GM18861 (cell line): ENCODE results near the gene FAS.

ENCODE experiments used
- ATAC-seq: cut with Tn5 transposase; IDR thresholded peaks from one replicate; pipeline ENCODE4 v1.9.1; 2021; ENCODE audit not compliant: unreplicated experiment

Gene FAS

GRCh38 chr10:88990384-88991160 is at the start of gene FAS:
FAS (plus strand) TSS chr10:88990798; CDS start chr10:88990877, 79 bp downstream.
- peak; percentile 51 for ATAC-seq

DNA sequence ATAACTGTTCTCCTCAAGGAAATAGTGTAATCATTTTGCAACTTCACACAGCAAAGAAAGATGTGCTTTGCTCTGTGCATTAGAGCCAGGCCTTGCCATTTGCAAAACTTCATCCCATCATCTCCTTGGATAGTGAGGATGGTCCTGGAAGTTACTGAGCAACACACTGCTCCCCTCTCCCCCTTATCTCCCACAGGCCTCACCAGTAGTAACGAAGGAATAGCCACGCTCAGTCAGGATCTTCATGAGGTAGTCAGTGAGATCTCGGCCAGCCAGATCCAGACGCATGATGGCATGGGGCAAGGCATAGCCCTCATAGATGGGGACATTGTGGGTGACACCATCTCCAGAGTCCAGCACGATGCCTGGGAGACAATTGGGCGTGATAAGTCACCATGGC is 49.6 kb upstream of the FAS start:
- no peak for ATAC-seq

DNA sequence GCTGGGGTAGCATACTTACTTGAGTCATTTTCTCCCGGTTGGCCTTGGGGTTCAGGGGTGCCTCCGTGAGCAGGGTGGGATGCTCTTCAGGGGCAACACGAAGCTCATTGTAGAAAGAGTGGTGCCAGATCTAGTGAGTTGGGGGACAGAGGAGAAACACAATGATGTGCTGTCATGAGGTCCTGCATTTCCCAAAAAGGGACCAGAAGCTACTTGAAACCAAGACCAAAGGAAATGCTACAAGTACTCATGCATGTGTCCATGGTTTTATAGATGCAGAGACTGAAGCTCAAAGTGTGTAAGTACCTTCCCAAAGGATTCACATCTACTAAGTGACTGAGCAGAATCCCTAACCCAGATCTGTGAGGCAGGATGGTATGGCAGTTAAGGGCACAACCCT is 46.8 kb upstream of the FAS start:
- ATAC-seq: no peak

- ATAC-seq: no peak
Observed at GRCh38 chr10:88944813-88945212, 45.8 kb upstream of the FAS start.

DNA sequence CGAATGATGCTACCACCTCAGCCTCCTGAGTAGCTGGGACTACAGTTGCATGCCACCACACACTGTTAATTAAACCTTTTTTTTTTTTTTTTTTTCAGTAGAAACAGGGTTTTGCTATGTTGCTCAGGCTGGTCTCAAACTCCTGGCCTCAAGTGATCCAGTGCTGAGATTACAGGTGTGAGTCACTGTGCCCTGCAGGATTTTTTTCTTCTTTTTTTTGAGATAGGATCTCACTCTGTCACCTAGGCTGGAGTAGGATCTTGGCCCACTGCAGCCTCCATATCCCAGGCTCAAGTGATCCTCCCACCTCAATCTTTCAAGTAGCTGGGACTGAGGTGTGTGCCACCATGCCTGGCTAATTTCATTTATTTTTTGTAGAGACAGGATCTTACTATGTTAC is 44.4 kb upstream of the FAS start:
- no peak for ATAC-seq

DNA sequence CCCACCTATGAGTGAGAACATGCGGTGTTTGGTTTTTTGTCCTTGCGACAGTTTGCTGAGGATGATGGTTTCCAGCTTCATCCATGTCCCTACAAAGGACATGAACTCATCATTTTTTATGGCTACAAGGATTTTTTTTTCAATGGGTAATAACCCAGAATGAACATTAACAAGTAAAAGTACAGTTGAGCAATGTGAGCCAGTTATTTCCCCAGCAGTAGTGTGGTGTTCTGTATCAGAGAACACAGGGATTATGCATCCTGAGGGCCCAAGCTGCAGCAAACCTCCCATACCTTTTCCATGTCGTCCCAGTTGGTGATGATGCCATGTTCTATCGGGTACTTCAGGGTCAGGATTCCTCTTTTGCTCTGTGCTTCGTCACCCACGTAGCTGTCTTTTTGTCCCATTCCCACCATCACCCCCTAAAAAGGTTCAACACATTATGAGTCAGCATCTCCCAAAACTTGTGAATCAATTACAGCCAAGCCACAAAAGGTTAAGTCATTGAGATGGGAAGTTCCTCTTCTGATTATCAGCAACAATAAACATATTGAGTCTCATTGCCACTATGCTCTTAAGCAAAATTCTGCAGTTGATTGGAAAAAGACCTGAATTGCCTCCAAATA is 43.5 kb upstream of the FAS start:
- ATAC-seq: no peak

GRCh38 chr10:88949051-88949450 is 41.5 kb upstream of the FAS start:
- no peak for ATAC-seq

GRCh38 chr10:88949912-88950837 is 40.4 kb upstream of the FAS start:
- ATAC-seq: no peak

DNA sequence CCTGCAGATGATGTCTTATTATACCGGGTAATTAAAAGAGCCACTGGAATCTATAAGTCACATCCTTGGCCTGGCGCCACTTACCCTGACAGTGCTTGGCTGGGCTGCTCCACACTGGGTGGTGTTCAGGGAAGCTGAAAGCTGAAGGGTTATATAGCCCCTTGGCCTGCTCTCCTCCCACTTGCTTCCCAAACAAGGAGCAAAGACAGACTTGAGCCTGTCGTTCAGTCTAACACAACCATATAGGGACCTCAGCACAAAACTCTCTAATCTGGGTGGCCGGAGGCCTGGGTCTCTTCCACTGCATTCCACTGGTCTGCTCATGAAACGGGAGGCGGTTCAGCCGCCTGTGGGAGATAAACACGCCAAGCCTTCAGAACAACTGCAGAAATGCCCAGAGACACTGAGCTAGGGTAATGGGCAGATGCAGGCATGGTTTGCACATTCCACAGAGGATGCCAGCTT is 37.9 kb upstream of the FAS start, which contains the start of gene ACTA2:
ACTA2 (minus strand) TSS at position 127 of the 465 bp plus-strand sequence. CDS start 3,843 bp downstream, outside the sequence.
- ATAC-seq: no peak

DNA sequence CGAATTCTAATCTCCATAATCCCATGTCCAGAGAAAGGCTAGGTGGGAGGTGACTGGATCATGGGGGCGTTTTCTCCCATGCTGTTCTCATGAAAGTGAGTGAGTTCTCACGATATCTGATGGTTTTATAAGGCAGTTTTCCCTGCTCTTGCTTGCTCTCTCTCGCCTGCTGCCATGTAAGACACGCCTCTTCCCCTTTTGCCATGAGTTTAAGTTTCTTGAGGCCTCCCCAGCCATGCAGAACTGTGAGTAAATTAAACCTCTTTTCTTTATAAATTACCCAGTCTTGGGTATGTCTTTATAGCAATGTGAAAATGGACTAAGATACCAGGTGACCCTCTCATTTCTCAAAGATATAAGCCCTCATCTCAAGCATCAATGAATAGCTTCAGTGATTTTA is 36.9 kb upstream of the FAS start:
- ATAC-seq: no peak

DNA sequence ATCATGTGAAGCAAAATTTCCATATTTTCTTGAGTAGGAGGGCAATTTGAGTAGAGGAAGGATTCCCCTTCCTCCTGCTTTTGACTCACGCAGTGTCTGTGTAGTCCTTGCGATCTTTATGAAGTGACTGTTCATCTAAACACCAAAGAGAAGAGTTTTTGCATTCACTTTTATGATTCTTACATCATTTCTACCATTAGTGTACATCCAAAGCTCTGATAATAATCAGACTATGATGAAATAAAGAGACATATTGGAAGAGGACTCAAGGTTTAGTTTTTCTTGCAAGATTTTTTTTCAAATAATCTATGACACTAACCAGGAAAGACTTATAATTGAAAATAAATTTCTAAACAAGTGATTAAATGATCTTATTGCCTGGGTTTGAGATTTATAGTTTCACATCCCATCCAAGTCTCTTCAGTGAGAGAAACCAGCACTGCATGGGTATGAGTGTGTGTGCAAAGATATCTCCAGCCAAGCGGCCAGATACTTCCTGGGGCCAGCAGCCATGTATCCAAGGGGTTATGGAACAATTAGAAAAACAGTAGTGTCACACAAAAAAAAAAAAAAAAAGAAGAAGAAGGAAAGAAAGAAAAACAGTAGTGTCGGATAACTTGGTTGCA is 36.0 kb upstream of the FAS start:
- ATAC-seq: no peak

DNA sequence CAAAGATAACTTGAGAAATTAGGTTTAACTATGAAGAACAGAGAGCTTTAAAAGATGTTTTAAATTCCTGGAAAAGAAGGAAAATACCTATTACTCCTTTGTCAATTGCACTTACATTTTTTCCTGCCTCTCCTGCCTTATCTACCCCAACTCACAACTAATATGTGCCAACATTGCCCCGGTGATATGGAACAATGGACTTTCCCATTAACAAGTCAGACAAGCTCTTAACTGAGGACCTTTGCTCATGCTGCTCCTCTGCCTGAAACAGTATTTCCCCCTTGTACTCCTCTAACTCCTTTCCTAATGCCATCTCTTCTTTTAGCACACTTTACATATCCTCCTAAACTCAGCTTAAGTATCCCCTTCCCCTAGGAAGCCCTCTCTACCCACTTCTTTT is 33.2 kb upstream of the FAS start:
- no peak for ATAC-seq

DNA sequence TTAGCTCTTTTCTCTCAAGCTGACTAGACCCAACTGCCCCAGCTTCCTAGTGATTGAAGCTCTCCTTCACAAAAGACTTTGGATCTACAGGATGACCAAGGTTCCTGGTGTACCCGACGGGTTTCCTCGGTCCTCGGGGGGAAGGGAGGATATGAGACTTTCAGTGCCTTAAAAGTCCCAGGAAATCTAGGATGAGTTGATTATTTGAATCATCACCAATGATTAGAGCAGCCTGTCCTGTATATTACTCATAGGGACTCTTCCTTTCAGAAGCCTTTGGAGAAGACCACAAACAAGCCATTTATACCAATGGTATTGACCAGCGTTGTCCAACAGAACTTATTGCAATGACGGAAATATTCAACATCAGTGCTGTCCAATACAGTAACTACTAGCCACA is 31.9 kb upstream of the FAS start:
- ATAC-seq: no peak

GRCh38 chr10:88960802-88961201 is 29.8 kb upstream of the FAS start:
- no peak for ATAC-seq

DNA sequence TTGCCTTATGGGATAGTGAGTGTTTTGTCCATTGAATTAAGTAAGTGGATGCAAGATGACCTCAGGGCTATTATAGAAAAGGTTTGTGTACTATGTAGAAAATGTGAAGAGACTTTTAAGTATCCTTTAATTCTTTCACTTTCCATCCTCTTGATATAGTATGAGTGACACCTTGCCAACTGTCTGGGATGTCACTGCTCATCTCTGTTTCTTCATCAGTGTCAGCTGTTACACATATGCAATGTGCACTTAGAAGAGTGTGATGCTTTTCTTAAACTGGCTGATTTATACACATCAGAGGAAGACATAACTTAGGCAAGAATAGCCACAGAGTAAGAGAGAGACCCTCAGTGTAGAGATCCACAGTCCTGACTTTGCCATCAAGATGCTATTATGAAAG is 29.3 kb upstream of the FAS start:
- ATAC-seq: no peak

- ATAC-seq: no peak
Observed at GRCh38 chr10:88962336-88962735, 28.3 kb upstream of the FAS start.

DNA sequence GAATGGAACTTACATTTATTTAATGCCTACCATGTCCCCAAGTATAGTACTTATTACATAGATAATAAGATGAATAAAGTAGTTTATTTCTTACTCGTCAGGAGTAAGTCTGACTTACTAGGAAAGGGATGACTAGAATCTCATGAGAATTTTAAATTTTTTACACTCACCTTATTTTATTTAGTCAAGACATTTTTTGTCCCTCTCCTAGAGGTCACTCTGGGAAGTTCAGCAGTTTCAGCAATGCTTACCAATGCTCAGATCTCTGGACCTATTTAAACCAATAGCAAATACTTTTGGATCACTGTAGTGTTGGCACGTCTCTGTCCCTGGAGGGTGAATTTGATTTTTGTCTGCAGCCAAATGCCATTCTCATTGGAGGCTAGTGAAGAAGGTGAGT is 27.3 kb upstream of the FAS start:
- no peak for ATAC-seq

DNA sequence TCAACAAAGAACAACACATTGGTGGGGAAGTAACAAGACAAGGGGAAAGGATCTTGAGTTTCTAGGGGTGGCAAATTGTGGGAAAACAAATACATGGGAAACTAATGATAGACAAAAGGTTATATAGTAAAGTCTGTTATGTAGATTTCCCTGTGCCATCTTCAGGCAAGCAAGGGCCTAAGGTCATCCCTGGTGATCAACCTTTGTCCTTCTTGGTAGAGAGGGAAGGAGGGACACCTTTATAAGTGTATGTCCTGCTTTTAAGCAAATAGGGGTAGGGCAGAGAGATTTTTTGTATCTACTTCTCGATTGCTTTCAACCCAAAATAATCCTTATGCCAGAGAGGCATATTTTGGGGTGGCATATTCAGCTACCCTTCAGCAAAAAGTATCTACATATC is 26.2 kb upstream of the FAS start:
- no peak for ATAC-seq

DNA sequence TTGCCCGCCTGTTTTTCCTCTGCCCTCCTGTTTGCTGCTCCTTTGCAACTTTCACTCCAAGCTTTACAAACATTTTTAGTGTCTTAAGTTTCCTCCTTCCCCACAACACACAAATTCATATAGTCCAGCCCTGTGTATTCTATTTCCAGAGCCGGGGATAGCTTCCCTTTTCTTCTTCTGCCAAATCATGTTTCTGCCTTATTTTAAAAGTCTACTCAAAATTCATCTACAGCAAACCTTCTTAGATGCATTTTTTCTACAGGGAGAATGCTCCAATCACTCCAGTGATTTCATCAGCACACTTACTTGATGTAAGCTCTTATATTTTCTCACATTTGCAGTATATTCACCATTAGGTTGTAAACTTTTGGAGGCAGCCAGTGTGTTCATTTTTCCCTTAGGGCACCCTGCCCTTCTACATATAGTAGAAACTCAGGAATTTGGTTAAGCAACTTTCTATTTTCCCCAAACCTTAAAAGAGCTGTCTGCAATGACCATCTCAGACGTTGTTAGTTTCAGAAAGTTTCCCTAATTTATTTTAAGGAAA is 25.7 kb upstream of the FAS start:
- ATAC-seq: no peak

- no peak for ATAC-seq
Observed at GRCh38 chr10:88966797-88967196, 23.8 kb upstream of the FAS start.

- no peak for ATAC-seq
Observed at GRCh38 chr10:88968391-88968790, 22.2 kb upstream of the FAS start.
